ENCODE measurements around the gene SDF2L1. TPM values are rescaled to one million over a fixed set of nuclear protein-coding genes. Genes with fewer than 3 reads are reported as not detected.

Gene SDF2L1
- total RNA-seq, 1 donor from 2014 or later, result 87.1 TPM

DNA sequence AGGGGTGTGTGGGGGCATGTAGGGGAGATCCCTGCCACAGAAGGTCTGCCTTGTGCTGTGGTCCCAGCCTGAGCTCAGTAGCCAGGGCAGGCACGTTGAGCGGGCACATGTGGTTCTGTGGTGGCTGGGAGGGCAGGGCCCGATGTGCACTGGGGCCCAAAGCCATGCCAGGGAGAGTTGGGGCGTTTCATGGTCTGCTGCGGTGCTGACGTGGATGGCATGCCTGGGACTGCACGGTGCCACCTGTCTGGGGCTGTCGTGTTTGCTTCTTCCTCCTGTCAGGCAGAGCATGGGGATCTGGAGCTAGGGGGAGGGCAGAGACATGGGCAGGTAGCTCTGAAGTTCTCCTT lies 43.0 kb downstream of the SDF2L1 start:
- H3K4me3 ChIP-seq (ENCODE audit: low read depth, low read length), result no peak overlapping the region
- H3K36me3 ChIP-seq (ENCODE audit: control insufficient read depth, insufficient read depth, low read length), result peaks cover 6% of the 10 kb centered on the region

DNA sequence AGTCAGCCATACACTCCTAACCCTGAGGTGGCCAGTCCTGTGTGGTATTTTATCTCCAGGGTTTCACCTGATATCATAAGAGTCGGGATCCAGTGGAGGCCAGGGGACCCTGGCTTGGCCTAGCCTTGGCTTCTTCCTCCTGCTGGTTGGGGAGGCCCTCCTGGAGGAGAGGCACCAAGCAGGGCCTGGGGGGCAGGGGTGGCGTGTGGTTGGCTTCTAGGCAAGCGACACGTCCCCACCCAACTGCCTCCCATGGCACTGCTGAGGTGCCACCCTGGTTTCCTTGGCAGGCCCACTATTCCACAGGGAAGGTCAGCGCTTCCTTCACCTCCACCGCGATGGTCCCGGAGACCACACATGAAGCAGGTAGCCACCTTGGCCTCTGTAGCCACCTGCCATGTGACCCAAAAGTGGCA lies 44.1 kb downstream of the SDF2L1 start:
- Histone ChIP-seq H3K27me3 (ENCODE audit: control insufficient read depth, insufficient read depth, low read length) (no peaks in the 10 kb centered on the region), H3K36me3 (ENCODE audit: control insufficient read depth, insufficient read depth, low read length) (peaks cover 6% of the 10 kb centered on the region), H3K4me3 (ENCODE audit: low read depth, low read length) (no peak overlapping the region)
- TF ChIP-seq, protein P1, sequence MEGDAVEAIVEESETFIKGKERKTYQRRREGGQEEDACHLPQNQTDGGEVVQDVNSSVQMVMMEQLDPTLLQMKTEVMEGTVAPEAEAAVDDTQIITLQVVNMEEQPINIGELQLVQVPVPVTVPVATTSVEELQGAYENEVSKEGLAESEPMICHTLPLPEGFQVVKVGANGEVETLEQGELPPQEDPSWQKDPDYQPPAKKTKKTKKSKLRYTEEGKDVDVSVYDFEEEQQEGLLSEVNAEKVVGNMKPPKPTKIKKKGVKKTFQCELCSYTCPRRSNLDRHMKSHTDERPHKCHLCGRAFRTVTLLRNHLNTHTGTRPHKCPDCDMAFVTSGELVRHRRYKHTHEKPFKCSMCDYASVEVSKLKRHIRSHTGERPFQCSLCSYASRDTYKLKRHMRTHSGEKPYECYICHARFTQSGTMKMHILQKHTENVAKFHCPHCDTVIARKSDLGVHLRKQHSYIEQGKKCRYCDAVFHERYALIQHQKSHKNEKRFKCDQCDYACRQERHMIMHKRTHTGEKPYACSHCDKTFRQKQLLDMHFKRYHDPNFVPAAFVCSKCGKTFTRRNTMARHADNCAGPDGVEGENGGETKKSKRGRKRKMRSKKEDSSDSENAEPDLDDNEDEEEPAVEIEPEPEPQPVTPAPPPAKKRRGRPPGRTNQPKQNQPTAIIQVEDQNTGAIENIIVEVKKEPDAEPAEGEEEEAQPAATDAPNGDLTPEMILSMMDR (IDR thresholded peaks at IDR 0.05; ENCODE audit: insufficient read depth, low read length, poor library complexity, severe bottlenecking), result no peak
- no peak for DNase-seq (ENCODE audit: low read depth)

More for the DNA sequence above, 43.0 kb downstream of the SDF2L1 start:
- no peak for DNase-seq (ENCODE audit: low read depth)
- TF ChIP-seq, protein P1 (IDR thresholded peaks at IDR 0.05; ENCODE audit: insufficient read depth, low read length, poor library complexity, severe bottlenecking), result no peak
- H3K27me3 ChIP-seq (ENCODE audit: control insufficient read depth, insufficient read depth, low read length), result no peaks in the 10 kb centered on the region

- no peak for DNase-seq (ENCODE audit: low read depth)
- Histone ChIP-seq H3K4me3 (ENCODE audit: low read depth, low read length) (no peak overlapping the region), H3K36me3 (ENCODE audit: control insufficient read depth, insufficient read depth, low read length) (peaks cover 6% of the 10 kb centered on the region), H3K27me3 (ENCODE audit: control insufficient read depth, insufficient read depth, low read length) (no peaks in the 10 kb centered on the region)
- TF ChIP-seq, protein P1 (IDR thresholded peaks at IDR 0.05; ENCODE audit: insufficient read depth, low read length, poor library complexity, severe bottlenecking), result no peak
These were observed 44.7 kb downstream of the SDF2L1 start for GRCh38 chr22:21686634-21687393.

DNA sequence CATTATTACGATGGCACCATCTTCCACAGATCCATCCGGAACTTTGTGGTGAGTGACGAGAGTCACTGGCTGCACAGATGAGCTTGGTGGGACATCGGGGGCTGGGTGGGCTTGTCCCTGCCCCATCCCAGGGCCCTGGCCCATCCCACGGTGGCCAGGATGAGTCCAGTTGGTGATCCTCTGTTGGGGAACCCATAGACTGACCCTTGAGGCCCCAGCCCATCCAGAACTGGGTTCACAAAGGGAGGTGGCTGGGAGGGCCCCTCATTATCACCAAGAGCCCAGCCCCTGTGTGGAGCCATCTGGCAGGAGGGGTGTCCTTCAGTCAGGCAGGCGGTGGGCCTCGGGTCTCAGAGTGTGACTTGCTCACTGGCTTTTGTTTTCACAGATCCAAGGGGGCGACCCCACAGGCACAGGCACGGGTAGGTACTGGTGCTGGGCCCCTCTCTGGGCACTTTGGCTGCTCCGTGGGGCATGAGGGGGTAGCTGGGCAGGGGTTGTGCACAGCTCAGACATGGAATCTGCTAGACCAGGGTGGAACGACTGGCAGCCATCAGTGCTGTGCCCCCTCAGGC lies 45.7 kb downstream of the SDF2L1 start:
- Histone ChIP-seq H3K4me3 (ENCODE audit: low read depth, low read length) (no peak overlapping the region), H3K27me3 (ENCODE audit: control insufficient read depth, insufficient read depth, low read length) (no peaks in the 10 kb centered on the region), H3K36me3 (ENCODE audit: control insufficient read depth, insufficient read depth, low read length) (peaks cover 4% of the 10 kb centered on the region)
- TF ChIP-seq, protein P1 (IDR thresholded peaks at IDR 0.05; ENCODE audit: insufficient read depth, low read length, poor library complexity, severe bottlenecking), result no peak
- no peak for DNase-seq (ENCODE audit: low read depth)

GRCh38 chr22:21688341-21688705 lies 46.2 kb downstream of the SDF2L1 start:
- no peak overlapping the region for H3K4me3 ChIP-seq (ENCODE audit: low read depth, low read length)
- DNase-seq (ENCODE audit: low read depth), result no peak
- peaks cover 4% of the 10 kb centered on the region for H3K36me3 ChIP-seq (ENCODE audit: control insufficient read depth, insufficient read depth, low read length)
- no peaks in the 10 kb centered on the region for H3K27me3 ChIP-seq (ENCODE audit: control insufficient read depth, insufficient read depth, low read length)
- TF ChIP-seq, protein P1 (IDR thresholded peaks at IDR 0.05; ENCODE audit: insufficient read depth, low read length, poor library complexity, severe bottlenecking), result no peak
